Endothelial cell of umbilical vein (primary cell): ENCODE measurements around the gene KIRREL2. TPM values are rescaled to one million over a fixed set of nuclear protein-coding genes. Genes with fewer than 3 reads are reported as not detected.

ENCODE experiments used
- BruUV-seq: library from RNA; stranded (reverse); fragments of 400-500 nt; replicated peaks from 2 replicates; lab custom pipeline; 2021; lab: Mats Ljungman, UMichigan
- CTCF ChIA-PET: fragments of 300-600, 350-600 bp; sonication (Branson Sonifier 250); formaldehyde crosslinking; loops from one replicate; lab custom pipeline; 2021; ENCODE audit warnings: antibody characterized with exemption, inconsistent platforms; lab: Charles Lee
- POLR2A ChIA-PET: fragments of 300-600, 350-600 bp; sonication (Branson Sonifier 250); formaldehyde crosslinking; loops from one replicate; lab custom pipeline; 2021; ENCODE audit warnings: antibody characterized with exemption, inconsistent platforms; lab: Charles Lee
- DNase-seq: peaks from one replicate; pipeline ENCODE4 v3.0.0-alpha.2; 2011; ENCODE audit warnings: low read depth, low spot score
- FAIRE-seq: peaks from 2 replicates; lab custom pipeline; 2011; peaks lifted over from hg19 to GRCh38; lab: Jason Lieb, UNC
- H2AFZ ChIP-seq: 2 replicates; pipeline ENCODE4 v1.6.0; 2012; ENCODE audit warnings: low read depth, low read length, control low read depth, inconsistent platforms
- H3K27ac ChIP-seq: 2 replicates; pipeline ENCODE4 v1.5.1; 2011; ENCODE audit warnings: low read depth, mild to moderate bottlenecking, control low read depth, low read length, moderate library complexity; ENCODE audit not compliant: insufficient read depth
- H3K27me3 ChIP-seq, 2 experiments: 2 replicates each; pipeline versions ENCODE4 v1.6.0 to v1.6.1; 2011; ENCODE audit warnings: low read length in 2 of 2, mixed read lengths in 1 of 2; ENCODE audit not compliant: control insufficient read depth in 2 of 2, insufficient read depth in 2 of 2
- H3K36me3 ChIP-seq, 2 experiments: 2 replicates in 1 of 2; 3 replicates in 1 of 2; pipeline ENCODE4 v1.5.1; 2011; ENCODE audit warnings: low read length in 2 of 2, mild to moderate bottlenecking in 1 of 2, moderate library complexity in 1 of 2; ENCODE audit not compliant: control insufficient read depth in 2 of 2, insufficient read depth in 2 of 2; ENCODE audit errors: extremely low read depth in 1 of 2
- H3K4me1 ChIP-seq: 3 replicates; pipeline ENCODE4 v1.5.1; 2011; ENCODE audit warnings: mild to moderate bottlenecking, low read length; ENCODE audit not compliant: control insufficient read depth, insufficient read depth; ENCODE audit errors: extremely low read depth
- H3K4me2 ChIP-seq: 2 replicates; pipeline ENCODE4 v1.6.1; 2011; ENCODE audit warnings: low read length, control low read depth, mixed read lengths; ENCODE audit not compliant: insufficient read depth
- H3K4me3 ChIP-seq, 3 experiments: fragments of 200-600 bp in 1 of 3; sonication (generic), shearing (Covaris generic) in 1 of 3; replicated peaks in 1 of 3; 2 replicates each; pipeline ENCODE4 v1.5.1; 2011 to 2016; ENCODE audit warnings: control low read depth in 3 of 3, low read length in 3 of 3, mild to moderate bottlenecking in 2 of 3, inconsistent platforms in 1 of 3, low read depth in 1 of 3, moderate library complexity in 1 of 3; ENCODE audit not compliant: insufficient read depth in 1 of 3
- H3K79me2 ChIP-seq: 2 replicates; pipeline ENCODE4 v1.6.0; 2012; ENCODE audit warnings: low read length, inconsistent platforms; ENCODE audit not compliant: control insufficient read depth, insufficient read depth
- H3K9ac ChIP-seq: replicated peaks from 2 replicates; pipeline ENCODE3; 2011; ENCODE audit warnings: low read length, control low read depth; ENCODE audit not compliant: insufficient read depth; ENCODE audit errors: extremely low read depth
- H3K9me1 ChIP-seq: replicated peaks from 3 replicates; pipeline ENCODE4 v1.6.0; 2011; ENCODE audit warnings: mild to moderate bottlenecking, low read length; ENCODE audit not compliant: control insufficient read depth, insufficient read depth; ENCODE audit errors: extremely low read depth
- H3K9me3 ChIP-seq: replicated peaks from 2 replicates; pipeline ENCODE4 v1.5.1; 2012; ENCODE audit warnings: low read length, inconsistent platforms; ENCODE audit not compliant: control insufficient read depth, insufficient read depth
- H4K20me1 ChIP-seq: replicated peaks from 2 replicates; pipeline ENCODE3; 2011; ENCODE audit warnings: mild to moderate bottlenecking, low read length; ENCODE audit not compliant: control insufficient read depth, insufficient read depth; ENCODE audit errors: extremely low read depth
- EZH2 ChIP-seq: IDR thresholded peaks from 2 replicates; pipeline ENCODE4 v1.6.1; 2012; ENCODE audit warnings: borderline replicate concordance, low read depth, mild to moderate bottlenecking, moderate library complexity, low read length, inconsistent platforms; ENCODE audit not compliant: severe bottlenecking
- FOS ChIP-seq: IDR thresholded peaks from 2 replicates; pipeline ENCODE4 v1.6.1; 2011; ENCODE audit warnings: mild to moderate bottlenecking, low read length, moderate library complexity, borderline replicate concordance; ENCODE audit not compliant: insufficient read depth
- GATA2 ChIP-seq: IDR thresholded peaks from 2 replicates; pipeline ENCODE4 v1.7.0; 2011; ENCODE audit warnings: low read depth, mild to moderate bottlenecking, moderate library complexity, mixed read lengths, low read length; ENCODE audit not compliant: insufficient read length, insufficient read depth
- JUN ChIP-seq: IDR thresholded peaks from 2 replicates; pipeline ENCODE4 v1.6.1; 2011; ENCODE audit warnings: borderline replicate concordance, low read depth; ENCODE audit not compliant: insufficient read length, insufficient read depth
- MYC ChIP-seq: IDR thresholded peaks from one replicate; pipeline ENCODE4 v1.6.1; 2011; ENCODE audit warnings: mild to moderate bottlenecking, low read depth, low read length
- POLR2A ChIP-seq: IDR thresholded peaks from 2 replicates; pipeline ENCODE4 v1.6.1; 2012; ENCODE audit warnings: low read depth, mild to moderate bottlenecking, control low read depth, low read length
- POLR2AphosphoS5 ChIP-seq: IDR thresholded peaks from 2 replicates; pipeline ENCODE4 v1.6.1; 2012; ENCODE audit warnings: low read depth, mild to moderate bottlenecking, control low read depth, low read length, moderate library complexity; ENCODE audit not compliant: insufficient read depth
- dilution Hi-C: fragments of 300-500 bp; cut with MboI; formaldehyde crosslinking; loops from one replicate; pipeline ENCODE4 v1.15.0; 2019; ENCODE audit warnings: low sequenced_read_pairs; ENCODE audit not compliant: extremely low pct_ligation_motif_present
- intact Hi-C: fragments of 100-400 bp; cut with micrococcal nuclease; formaldehyde crosslinking; loops from one replicate; pipeline ENCODE4 v1.10.0; 2022
- polyA plus RNA-seq, 4 experiments: library from polyadenylated mRNA; depleted of rRNA in 3 of 4; stranded (reverse) in 3 of 4; unstranded in 1 of 4; fragments of >200 nt; gene quantifications; 2 replicates each; pipeline versions ENCODE4 v1.2.1 to v1.2.3, GENCODE V29; 2011 to 2012; ENCODE audit warnings: missing spikeins in 1 of 4
- total RNA-seq: library from RNA; stranded (reverse); gene quantifications from 2 replicates; pipeline ENCODE4 v1.2.3, GENCODE V29; 2021
- TF ChIP-seq, protein P1 (sequence below): IDR thresholded peaks from 2 replicates; pipeline ENCODE4 v1.6.1; 2011; ENCODE audit not compliant: insufficient read depth, insufficient read length
- TF ChIP-seq, protein P2 (sequence below), 2 donors: IDR thresholded peaks; 1 replicate in 1 of 2; 2 replicates in 1 of 2; pipeline ENCODE4 v1.5.1; 2011; ENCODE audit warnings: low read length in 2 of 2, mild to moderate bottlenecking in 2 of 2, moderate library complexity in 2 of 2, control low read depth in 1 of 2, inconsistent platforms in 1 of 2, low read depth in 1 of 2; ENCODE audit not compliant: insufficient read depth in 1 of 2; ENCODE audit errors: extremely low read depth in 1 of 2

KIRREL2 gene
- total and polyA plus RNA-seq, 2 donors (not counting 3 experiments of a cell fraction or from before 2014, with no cell fraction given): not detected

DNA sequence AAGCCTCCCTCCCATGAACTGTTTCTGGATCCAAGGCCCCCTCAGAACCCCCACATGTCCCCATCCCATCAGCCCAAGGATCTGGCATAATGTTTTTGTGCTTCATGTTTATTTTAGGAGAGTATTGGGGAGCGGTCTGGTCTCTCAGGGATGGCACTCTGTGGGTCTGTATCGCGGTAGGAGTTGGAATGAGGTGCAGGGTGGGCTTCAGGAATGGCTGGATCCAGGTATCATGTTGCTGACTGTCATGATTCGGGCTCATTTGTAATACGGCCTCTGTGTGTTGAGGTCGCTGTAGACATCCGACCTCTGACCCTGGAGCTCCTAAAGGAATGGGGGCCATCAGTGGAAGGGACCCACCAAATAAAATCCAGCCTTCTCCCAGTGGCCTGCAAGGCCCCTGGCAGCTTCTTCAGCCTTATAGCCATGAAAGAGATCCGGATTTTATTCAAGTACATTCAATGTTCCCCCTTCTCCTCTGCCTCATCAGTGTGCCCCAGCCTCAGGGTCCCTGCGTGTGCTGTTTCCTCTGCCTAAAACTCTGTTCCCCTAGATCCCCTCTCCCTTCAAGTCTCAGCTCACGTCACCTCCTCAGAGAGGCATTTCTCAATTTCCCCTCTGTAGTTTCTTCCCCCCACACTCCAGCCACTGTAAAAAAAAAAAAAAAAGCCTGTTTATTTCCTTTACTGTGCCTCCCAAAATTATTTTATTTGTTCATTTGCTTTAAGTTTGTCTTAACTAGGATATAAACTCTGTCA lies 47.8 kb downstream of the KIRREL2 start:
- Histone ChIP-seq H3K9ac (no peak overlapping the region), H3K9me3 (no peaks in the 10 kb centered on the region), H3K79me2 (no peaks in the 10 kb centered on the region), H3K36me3 (no peaks in the 10 kb centered on the region), H3K4me2 (no peak overlapping the region), H3K27ac (no peak overlapping the region), H2AFZ (no peak overlapping the region), H3K4me3 (no peak overlapping the region), H4K20me1 (no peaks in the 10 kb centered on the region), H3K9me1 (no peaks in the 10 kb centered on the region), H3K27me3 (peaks cover 0 to 6% of the 10 kb centered on the region in 2 experiments), H3K4me1 (peaks cover 6% of the 10 kb centered on the region)
- DNase-seq (no peak), FAIRE-seq (no peak)
- CTCF ChIA-PET: no interaction called here
- TF ChIP-seq EZH2: no peak
- no peak for TF ChIP-seq GATA2
- TF ChIP-seq MYC: no peak
- no peak for TF ChIP-seq POLR2AphosphoS5
- no peak for TF ChIP-seq JUN
- no peak for TF ChIP-seq FOS
- TF ChIP-seq, protein P1, sequence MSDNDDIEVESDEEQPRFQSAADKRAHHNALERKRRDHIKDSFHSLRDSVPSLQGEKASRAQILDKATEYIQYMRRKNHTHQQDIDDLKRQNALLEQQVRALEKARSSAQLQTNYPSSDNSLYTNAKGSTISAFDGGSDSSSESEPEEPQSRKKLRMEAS: no peak
- TF ChIP-seq, protein P2, sequence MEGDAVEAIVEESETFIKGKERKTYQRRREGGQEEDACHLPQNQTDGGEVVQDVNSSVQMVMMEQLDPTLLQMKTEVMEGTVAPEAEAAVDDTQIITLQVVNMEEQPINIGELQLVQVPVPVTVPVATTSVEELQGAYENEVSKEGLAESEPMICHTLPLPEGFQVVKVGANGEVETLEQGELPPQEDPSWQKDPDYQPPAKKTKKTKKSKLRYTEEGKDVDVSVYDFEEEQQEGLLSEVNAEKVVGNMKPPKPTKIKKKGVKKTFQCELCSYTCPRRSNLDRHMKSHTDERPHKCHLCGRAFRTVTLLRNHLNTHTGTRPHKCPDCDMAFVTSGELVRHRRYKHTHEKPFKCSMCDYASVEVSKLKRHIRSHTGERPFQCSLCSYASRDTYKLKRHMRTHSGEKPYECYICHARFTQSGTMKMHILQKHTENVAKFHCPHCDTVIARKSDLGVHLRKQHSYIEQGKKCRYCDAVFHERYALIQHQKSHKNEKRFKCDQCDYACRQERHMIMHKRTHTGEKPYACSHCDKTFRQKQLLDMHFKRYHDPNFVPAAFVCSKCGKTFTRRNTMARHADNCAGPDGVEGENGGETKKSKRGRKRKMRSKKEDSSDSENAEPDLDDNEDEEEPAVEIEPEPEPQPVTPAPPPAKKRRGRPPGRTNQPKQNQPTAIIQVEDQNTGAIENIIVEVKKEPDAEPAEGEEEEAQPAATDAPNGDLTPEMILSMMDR (IDR thresholded peaks at IDR 0.05; ENCODE audit: extremely low read depth in 1 of 2, insufficient read depth in 1 of 2, low read depth in 1 of 2, low read length in 2 of 2): no peak
- no peak for TF ChIP-seq POLR2A
- BruUV-seq: no TSS peak
- dilution Hi-C loops (no loop called here), intact Hi-C loops (no loop called here)
- POLR2A ChIA-PET: no interaction called here
